GM12872 (cell line): Measurements from ENCODE around the gene BTBD8.

ENCODE experiments used
- CTCF ChIP-seq: IDR thresholded peaks from 3 replicates; pipeline ENCODE4 v1.5.1; 2011; ENCODE audit warnings: low read depth, mild to moderate bottlenecking, low read length, moderate library complexity; ENCODE audit not compliant: insufficient read depth

BTBD8 gene

DNA sequence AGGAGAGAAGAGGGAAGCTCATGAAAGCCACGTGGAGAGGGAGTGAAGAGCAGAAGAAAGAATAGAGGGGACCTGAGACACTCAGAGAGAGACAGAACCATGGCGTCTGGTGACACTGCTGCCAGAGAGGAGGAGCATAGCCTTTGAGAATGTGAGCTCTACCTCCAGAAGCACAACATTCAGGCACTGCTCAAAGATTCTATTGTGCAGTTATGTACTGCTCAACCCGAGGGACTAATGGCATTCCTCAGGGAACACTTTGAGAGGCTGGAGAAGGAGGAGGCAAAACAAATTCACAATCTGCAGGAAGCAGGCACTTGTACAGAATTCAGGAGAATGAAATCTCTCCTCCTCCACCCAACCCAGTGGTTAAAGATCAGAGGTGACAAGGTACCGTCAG lies 45.1 kb downstream of the BTBD8 start:
- TF ChIP-seq CTCF: no peak

GRCh38 chr1:92126088-92126487 lies 45.9 kb downstream of the BTBD8 start:
- no peak for TF ChIP-seq CTCF

- TF ChIP-seq CTCF: no peak
These were observed 54.2 kb downstream of the BTBD8 start for GRCh38 chr1:92134331-92134730.

DNA sequence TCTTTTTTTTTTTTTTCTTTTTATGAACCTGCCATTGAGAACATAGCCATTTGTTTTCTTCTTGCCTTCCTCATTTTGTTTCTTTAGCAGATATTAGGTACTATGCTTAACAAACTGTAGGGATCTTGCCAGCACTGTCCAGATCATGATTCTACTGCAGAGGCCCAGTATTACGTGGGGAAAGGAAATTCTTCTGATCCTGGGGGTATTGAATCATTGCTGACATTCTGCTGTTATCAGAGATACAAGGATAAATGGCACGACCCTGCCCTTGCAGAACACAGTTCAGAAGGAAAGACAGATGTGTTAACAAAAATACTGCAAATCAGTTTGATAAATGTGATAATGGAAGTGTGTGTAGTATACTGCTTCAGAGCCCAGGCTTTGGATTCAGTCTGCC lies 56.2 kb downstream of the BTBD8 start:
- no peak for TF ChIP-seq CTCF

- TF ChIP-seq CTCF: no peak
These were observed 74.8 kb downstream of the BTBD8 start for GRCh38 chr1:92154934-92155333.

- TF ChIP-seq CTCF: no peak
These were observed 79.4 kb downstream of the BTBD8 start for GRCh38 chr1:92159593-92159992.

DNA sequence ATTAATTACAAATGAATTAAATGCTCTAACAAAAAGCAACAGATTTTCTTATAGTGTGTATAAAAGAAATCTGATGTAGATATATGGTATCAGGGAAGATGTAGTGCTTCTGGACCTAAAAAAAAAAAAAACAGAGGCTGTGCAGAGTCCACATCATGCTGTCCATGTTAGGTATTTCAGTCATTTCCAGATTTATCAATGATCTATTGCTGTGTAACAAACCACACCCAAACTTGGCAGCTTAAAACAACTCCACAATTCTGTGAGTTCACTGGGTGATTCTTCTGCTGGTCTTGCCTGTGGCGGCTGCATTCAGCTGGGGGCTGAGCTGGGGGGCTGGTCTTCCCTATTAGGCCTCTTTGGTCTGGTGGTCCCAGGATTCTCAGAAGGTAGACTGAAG lies 85.2 kb downstream of the BTBD8 start:
- TF ChIP-seq CTCF: no peak

DNA sequence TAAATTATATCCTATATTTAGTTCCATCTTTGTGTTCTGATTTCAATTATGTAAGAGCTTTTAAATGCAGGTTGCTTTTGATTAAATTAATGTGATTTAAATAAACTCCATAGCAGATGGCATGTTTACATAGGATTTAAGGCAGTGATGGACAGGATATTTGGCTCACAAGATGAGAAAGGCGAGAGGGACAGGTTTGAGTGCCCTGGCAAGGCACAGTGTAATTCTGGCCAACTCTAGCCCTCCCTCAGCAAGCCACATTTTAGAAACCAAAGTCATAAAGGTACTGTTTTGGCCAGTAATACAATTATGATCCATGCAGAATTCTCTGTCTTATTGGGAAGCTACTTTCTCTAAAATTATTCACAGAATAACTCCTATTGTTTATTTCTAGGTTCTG lies 87.0 kb downstream of the BTBD8 start:
- no peak for TF ChIP-seq CTCF
